ENCODE results near the gene HIVEP3.
"Not testable (repeated sequence)": the region's sequence is repeated elsewhere in the genome, so short reads cannot be mapped to it uniquely, and the experiment has no call there.

HIVEP3 gene

GRCh38 chr1:41921271-41921670 lies 2.5 kb upstream of the HIVEP3 start:
- DNase-seq (ENCODE audit: low read depth in 2 of 2, low spot score in 1 of 2), result not testable (repeated sequence)

- no peak for DNase-seq (ENCODE audit: low read depth in 2 of 2, low spot score in 1 of 2)
These were observed 1.9 kb upstream of the HIVEP3 start for GRCh38 chr1:41920658-41921057.

- peak; percentile 46 to 57 for DNase-seq (ENCODE audit: low read depth in 2 of 2, low spot score in 1 of 2)
These were observed 1.2 kb upstream of the HIVEP3 start for GRCh38 chr1:41919764-41920397.

- DNase-seq (ENCODE audit: low read depth in 2 of 2, low spot score in 1 of 2), result no peak
These were observed 409 bp upstream of the HIVEP3 start for GRCh38 chr1:41919131-41919530.

- no peak for DNase-seq (ENCODE audit: low read depth in 2 of 2, low spot score in 1 of 2)
These were observed 780 bp downstream of the HIVEP3 start for GRCh38 chr1:41917835-41918449.

- DNase-seq (ENCODE audit: low read depth in 2 of 2, low spot score in 1 of 2), result no peak
These were observed 1.6 kb downstream of the HIVEP3 start for GRCh38 chr1:41917076-41917475.

GRCh38 chr1:41915786-41916571 lies 2.7 kb downstream of the HIVEP3 start:
- DNase-seq (ENCODE audit: low read depth in 2 of 2, low spot score in 1 of 2), result no peak

- no peak for DNase-seq (ENCODE audit: low read depth in 2 of 2, low spot score in 1 of 2)
These were observed 4.2 kb downstream of the HIVEP3 start for GRCh38 chr1:41914516-41914915.

- DNase-seq (ENCODE audit: low read depth in 2 of 2, low spot score in 1 of 2), result no peak
These were observed 5.7 kb downstream of the HIVEP3 start for GRCh38 chr1:41913014-41913413.

GRCh38 chr1:41908288-41908895 lies 10.3 kb downstream of the HIVEP3 start:
- no peak for DNase-seq (ENCODE audit: low read depth in 2 of 2, low spot score in 1 of 2)

- DNase-seq (ENCODE audit: low read depth in 2 of 2, low spot score in 1 of 2), result no peak
These were observed 11.3 kb downstream of the HIVEP3 start for GRCh38 chr1:41907446-41907845.

GRCh38 chr1:41906943-41907342 lies 11.8 kb downstream of the HIVEP3 start:
- no peak for DNase-seq (ENCODE audit: low read depth in 2 of 2, low spot score in 1 of 2)

GRCh38 chr1:41905093-41905675 lies 13.5 kb downstream of the HIVEP3 start:
- DNase-seq (ENCODE audit: low read depth in 2 of 2, low spot score in 1 of 2), result no peak

GRCh38 chr1:41902664-41903063 lies 16.1 kb downstream of the HIVEP3 start:
- no peak for DNase-seq (ENCODE audit: low read depth in 2 of 2, low spot score in 1 of 2)

GRCh38 chr1:41902159-41902577 lies 16.6 kb downstream of the HIVEP3 start:
- DNase-seq (ENCODE audit: low read depth in 2 of 2, low spot score in 1 of 2), result no peak

- DNase-seq (ENCODE audit: low read depth in 2 of 2, low spot score in 1 of 2), result no peak
These were observed 17.2 kb downstream of the HIVEP3 start for GRCh38 chr1:41901551-41901950.

GRCh38 chr1:41900603-41901444 lies 17.9 kb downstream of the HIVEP3 start:
- DNase-seq (ENCODE audit: low read depth in 2 of 2, low spot score in 1 of 2), result no peak

GRCh38 chr1:41898191-41898713 lies 20.5 kb downstream of the HIVEP3 start:
- no peak for DNase-seq (ENCODE audit: low read depth in 2 of 2, low spot score in 1 of 2)

- DNase-seq (ENCODE audit: low read depth in 2 of 2, low spot score in 1 of 2), result no peak
These were observed 23.2 kb downstream of the HIVEP3 start for GRCh38 chr1:41895552-41895951.

GRCh38 chr1:41894808-41895483 lies 23.8 kb downstream of the HIVEP3 start:
- DNase-seq (ENCODE audit: low read depth in 2 of 2, low spot score in 1 of 2), result no peak
